ENCODE measurements around the gene RIN3.

RIN3 gene

DNA sequence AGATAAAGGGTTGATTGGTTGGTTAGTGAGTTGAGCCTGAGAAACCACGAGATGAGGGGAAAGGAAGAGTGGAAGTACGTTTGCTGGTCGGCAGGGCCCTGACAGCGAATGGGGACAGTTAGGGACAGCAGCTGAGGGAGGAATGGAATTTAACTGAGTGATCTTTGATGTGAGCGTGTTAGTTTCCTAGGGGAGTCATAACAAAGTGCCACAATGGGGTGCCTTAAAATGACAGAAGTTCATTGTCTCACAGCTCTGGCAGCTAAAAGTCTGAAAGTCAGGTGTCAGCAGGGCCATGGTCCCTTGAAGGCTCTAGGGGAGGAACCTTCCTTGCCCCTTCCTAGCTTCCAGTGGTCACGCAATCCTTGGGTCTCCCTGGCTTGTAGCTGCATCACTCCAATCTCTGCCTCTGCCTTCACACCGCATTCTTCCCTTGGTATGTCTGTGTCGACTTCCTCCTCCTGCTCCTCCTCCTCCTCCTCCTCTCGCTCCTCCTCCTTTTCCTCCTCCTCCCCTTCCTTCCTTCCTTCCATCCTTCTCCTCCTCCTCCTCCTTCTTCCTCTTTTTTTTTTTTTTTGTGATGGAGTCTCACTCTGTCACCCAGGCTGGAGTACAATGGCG is 26.0 kb upstream of the RIN3 start:
- no peaks in the 10 kb centered on the region for H3K9me3 ChIP-seq (ENCODE audit: control insufficient read depth in 1 of 2, low read length in 2 of 2)
- H3K36me3 ChIP-seq (ENCODE audit: control insufficient read depth in 1 of 2, insufficient read depth in 2 of 2, low read length in 2 of 2), result no peaks in the 10 kb centered on the region
- peak overlapping the region; percentile 11 for H3K27ac ChIP-seq (ENCODE audit: low read length)
- H3K4me1 ChIP-seq (ENCODE audit: control insufficient read depth in 1 of 2, insufficient read depth in 2 of 2, low read length in 2 of 2), result peaks cover 0 to under 1% of the 10 kb centered on the region in 2 donors
- H3K27me3 ChIP-seq (ENCODE audit: low read depth, low read length), result no peaks in the 10 kb centered on the region
- H3K4me3 ChIP-seq (ENCODE audit: low read depth in 1 of 2, low read length in 2 of 2), result no peak overlapping the region

DNA sequence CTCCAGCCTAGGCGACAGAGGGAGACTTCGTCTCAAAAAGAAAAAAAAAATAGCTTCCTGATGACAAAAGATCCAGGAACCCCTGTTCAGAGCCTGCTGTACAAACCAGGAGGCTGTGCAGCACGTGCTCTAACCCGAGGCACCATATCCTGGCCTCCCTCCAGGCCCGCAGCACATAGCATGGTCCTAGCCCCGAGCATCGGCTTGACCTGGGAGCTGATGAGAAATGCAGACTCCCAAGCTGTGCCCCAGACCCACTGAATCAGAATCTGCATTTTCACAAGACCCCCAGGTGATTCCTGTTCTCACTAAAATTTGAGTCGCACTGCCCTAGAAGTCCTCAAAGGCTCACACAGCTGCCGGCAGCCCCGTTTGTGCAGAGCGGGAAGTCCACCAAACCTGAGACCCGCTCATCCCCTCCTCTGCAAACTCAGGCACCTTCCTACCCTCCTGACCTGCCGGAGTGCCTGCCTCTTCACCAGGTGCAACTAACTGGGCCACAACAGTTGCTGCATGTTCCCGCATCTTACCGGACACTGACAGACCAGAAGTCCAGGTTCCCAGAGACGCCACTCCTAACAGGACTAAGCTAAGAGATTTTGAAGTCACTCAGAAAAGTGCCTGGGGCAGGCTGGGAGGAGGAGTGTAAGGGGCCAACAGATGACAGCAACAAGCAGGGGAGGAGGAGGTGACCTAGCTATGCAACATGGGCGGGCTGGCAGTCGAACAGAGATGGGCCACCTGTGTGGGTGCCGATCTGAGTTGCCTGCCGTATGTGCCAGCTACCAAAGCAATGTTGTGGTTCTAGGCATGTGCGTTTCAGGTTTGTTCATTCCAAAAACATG is 24.0 kb upstream of the RIN3 start:
- H3K4me1 ChIP-seq (ENCODE audit: control insufficient read depth in 1 of 2, insufficient read depth in 2 of 2, low read length in 2 of 2), result no peaks in the 10 kb centered on the region
- H3K27me3 ChIP-seq (ENCODE audit: low read depth, low read length), result no peaks in the 10 kb centered on the region
- H3K27ac ChIP-seq (ENCODE audit: low read length), result no peak overlapping the region
- H3K36me3 ChIP-seq (ENCODE audit: control insufficient read depth in 1 of 2, insufficient read depth in 2 of 2, low read length in 2 of 2), result no peaks in the 10 kb centered on the region
- no peak overlapping the region for H3K4me3 ChIP-seq (ENCODE audit: low read depth in 1 of 2, low read length in 2 of 2)
- H3K9me3 ChIP-seq (ENCODE audit: control insufficient read depth in 1 of 2, low read length in 2 of 2), result no peaks in the 10 kb centered on the region

DNA sequence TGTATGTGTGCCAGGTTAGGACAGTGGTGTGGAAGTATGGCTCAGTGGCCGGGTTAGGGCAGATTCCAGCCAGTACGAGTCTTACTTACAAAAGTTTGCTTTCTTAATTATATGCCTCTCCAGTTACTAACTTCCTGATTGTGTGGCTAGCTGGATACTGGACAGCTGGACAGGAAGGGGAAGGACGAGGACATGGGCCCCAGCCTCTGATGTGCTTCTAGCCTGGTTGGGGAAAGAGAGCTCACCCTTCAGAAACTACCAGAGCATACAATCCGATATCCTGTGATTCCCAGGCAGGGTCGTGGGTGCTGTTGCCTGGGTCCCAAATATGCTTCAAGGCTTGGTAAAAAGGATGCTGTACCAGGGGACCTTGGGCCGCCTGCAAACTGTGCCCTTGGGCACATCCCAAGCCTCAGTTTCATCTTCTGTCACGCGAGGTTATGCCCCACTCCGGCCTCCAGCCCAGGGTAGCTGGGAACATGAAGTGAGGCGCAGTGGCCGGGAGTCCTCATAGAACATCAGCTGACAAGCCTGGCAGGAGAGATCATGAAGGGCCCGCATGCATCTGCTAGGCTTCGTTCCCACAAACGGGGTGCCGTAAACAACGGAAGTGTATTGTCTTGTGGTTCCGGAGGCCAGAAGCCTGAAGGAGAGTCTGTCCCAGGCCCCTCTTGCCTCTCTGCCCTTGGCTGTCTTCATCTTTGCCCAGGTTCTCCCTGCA is 23.2 kb upstream of the RIN3 start:
- no peaks in the 10 kb centered on the region for H3K9me3 ChIP-seq (ENCODE audit: control insufficient read depth in 1 of 2, low read length in 2 of 2)
- H3K36me3 ChIP-seq (ENCODE audit: control insufficient read depth in 1 of 2, insufficient read depth in 2 of 2, low read length in 2 of 2), result no peaks in the 10 kb centered on the region
- H3K27me3 ChIP-seq (ENCODE audit: low read depth, low read length), result no peaks in the 10 kb centered on the region
- no peak overlapping the region for H3K4me3 ChIP-seq (ENCODE audit: low read depth in 1 of 2, low read length in 2 of 2)
- H3K4me1 ChIP-seq (ENCODE audit: control insufficient read depth in 1 of 2, insufficient read depth in 2 of 2, low read length in 2 of 2), result no peaks in the 10 kb centered on the region
- no peak overlapping the region for H3K27ac ChIP-seq (ENCODE audit: low read length)

DNA sequence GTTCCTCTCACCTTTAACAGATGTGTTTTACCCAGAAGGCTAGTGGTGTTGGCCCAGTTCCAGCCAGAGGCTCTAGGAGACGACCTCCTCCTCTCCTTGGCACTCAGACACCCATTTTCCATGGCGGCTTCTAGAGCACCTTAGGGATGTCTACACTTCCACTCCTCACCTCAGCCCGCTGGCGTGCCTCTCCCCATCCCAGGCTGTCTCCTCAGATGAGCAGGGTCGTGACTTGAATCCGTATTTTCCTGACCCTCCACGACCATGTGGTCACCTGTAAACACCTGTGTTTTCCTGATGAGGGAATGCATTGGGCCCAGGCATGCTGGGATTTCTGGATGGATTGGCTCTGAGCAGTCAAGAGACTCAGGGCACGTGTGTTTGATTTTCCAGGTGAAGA is 21.8 kb upstream of the RIN3 start:
- Histone ChIP-seq H3K9me3 (ENCODE audit: control insufficient read depth in 1 of 2, low read length in 2 of 2) (no peaks in the 10 kb centered on the region), H3K36me3 (ENCODE audit: control insufficient read depth in 1 of 2, insufficient read depth in 2 of 2, low read length in 2 of 2) (no peaks in the 10 kb centered on the region), H3K27ac (ENCODE audit: low read length) (no peak overlapping the region), H3K4me3 (ENCODE audit: low read depth in 1 of 2, low read length in 2 of 2) (no peak overlapping the region), H3K4me1 (ENCODE audit: control insufficient read depth in 1 of 2, insufficient read depth in 2 of 2, low read length in 2 of 2) (no peaks in the 10 kb centered on the region), H3K27me3 (ENCODE audit: low read depth, low read length) (no peaks in the 10 kb centered on the region)

DNA sequence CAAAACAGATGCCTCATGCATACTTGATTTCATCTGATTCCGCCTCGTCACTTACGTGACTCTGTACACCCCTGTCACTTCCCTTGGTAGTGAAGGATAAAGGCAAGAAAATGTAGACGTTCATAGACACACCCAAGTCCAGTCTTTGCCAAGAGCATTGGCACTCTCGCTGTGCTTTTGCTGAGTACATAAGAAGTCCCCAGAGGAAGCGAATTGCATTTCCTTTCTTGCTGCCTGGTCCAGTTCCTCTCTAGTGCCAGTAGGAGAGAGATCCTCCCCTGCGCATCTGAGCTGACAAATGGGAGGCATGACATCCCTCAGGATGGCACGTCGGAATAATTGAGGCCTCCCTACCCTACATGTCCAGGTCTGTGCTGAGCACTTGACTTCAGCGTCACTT is 21.3 kb upstream of the RIN3 start:
- no peak overlapping the region for H3K27ac ChIP-seq (ENCODE audit: low read length)
- no peaks in the 10 kb centered on the region for H3K9me3 ChIP-seq (ENCODE audit: control insufficient read depth in 1 of 2, low read length in 2 of 2)
- H3K4me1 ChIP-seq (ENCODE audit: control insufficient read depth in 1 of 2, insufficient read depth in 2 of 2, low read length in 2 of 2), result no peaks in the 10 kb centered on the region

DNA sequence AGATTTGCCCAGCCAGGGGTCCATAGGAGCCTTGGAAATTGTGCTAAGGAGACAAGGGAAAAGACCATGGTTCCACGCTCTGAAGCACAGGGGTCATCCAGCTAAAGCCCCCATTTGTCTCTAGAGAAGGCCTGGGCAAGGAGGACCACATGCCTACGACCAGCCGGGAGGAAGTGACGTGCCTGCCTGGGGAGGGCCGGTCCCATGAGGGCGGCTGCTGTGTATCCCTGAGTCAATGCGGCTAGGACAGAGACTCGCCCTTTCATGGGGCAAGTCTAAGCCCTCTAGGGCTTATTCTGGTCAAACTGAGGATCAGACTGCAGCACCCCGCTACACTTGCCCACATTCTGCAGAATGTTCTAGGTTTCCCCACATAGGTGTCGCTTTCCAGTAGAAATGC is 20.6 kb upstream of the RIN3 start:
- H3K27me3 ChIP-seq (ENCODE audit: low read depth, low read length), result no peaks in the 10 kb centered on the region
- H3K27ac ChIP-seq (ENCODE audit: low read length), result no peak overlapping the region
- H3K4me1 ChIP-seq (ENCODE audit: control insufficient read depth in 1 of 2, insufficient read depth in 2 of 2, low read length in 2 of 2), result no peaks in the 10 kb centered on the region
- no peak overlapping the region for H3K4me3 ChIP-seq (ENCODE audit: low read depth in 1 of 2, low read length in 2 of 2)
- H3K9me3 ChIP-seq (ENCODE audit: control insufficient read depth in 1 of 2, low read length in 2 of 2), result no peaks in the 10 kb centered on the region
- H3K36me3 ChIP-seq (ENCODE audit: control insufficient read depth in 1 of 2, insufficient read depth in 2 of 2, low read length in 2 of 2), result no peaks in the 10 kb centered on the region

More for the DNA sequence above, 21.3 kb upstream of the RIN3 start:
- Histone ChIP-seq H3K4me3 (ENCODE audit: low read depth in 1 of 2, low read length in 2 of 2) (no peak overlapping the region), H3K36me3 (ENCODE audit: control insufficient read depth in 1 of 2, insufficient read depth in 2 of 2, low read length in 2 of 2) (no peaks in the 10 kb centered on the region), H3K27me3 (ENCODE audit: low read depth, low read length) (no peaks in the 10 kb centered on the region)

DNA sequence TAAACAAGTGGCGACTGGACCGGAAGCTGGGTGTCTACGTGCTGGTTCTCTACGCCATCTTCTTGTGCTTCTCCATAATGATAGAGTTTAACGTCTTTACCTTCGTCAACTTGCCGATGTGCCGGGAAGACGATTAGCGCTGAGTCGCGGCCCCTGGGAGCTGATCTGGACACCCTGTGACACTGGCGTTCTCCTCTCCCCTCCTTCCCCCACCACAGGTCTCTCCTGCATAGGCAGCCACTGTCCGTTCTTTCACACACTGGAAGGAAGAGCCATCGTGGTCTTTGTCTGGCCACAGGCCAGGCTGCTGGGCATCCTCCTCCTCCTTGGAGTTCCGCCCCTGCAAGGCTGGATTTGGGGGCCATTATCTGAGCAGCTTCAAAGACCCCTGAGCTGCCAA is 20.1 kb upstream of the RIN3 start:
- H3K4me1 ChIP-seq (ENCODE audit: control insufficient read depth in 1 of 2, insufficient read depth in 2 of 2, low read length in 2 of 2), result no peaks in the 10 kb centered on the region
- H3K9me3 ChIP-seq (ENCODE audit: control insufficient read depth in 1 of 2, low read length in 2 of 2), result no peaks in the 10 kb centered on the region
- no peak overlapping the region for H3K4me3 ChIP-seq (ENCODE audit: low read depth in 1 of 2, low read length in 2 of 2)
- no peaks in the 10 kb centered on the region for H3K27me3 ChIP-seq (ENCODE audit: low read depth, low read length)
- H3K27ac ChIP-seq (ENCODE audit: low read length), result no peak overlapping the region
- H3K36me3 ChIP-seq (ENCODE audit: control insufficient read depth in 1 of 2, insufficient read depth in 2 of 2, low read length in 2 of 2), result no peaks in the 10 kb centered on the region

DNA sequence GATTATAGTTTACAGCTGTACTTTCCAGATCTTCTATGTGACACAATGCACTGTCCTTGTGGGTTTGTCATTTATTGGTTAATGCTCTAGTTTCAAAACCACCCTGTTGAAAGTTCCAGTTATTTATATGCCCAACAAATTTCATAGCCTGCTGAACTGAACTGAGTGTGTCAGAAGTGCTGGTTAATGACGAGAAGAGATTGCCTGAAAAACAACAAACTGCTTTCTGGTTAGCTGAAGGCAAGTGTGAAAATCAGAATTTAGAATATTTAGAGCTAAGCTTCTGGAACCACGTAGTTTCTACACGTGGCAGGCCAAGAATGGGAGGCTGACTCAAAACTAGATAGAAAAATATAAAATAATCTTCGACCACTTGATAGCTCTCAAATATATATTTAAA is 19.1 kb upstream of the RIN3 start:
- no peaks in the 10 kb centered on the region for H3K27me3 ChIP-seq (ENCODE audit: low read depth, low read length)
- no peaks in the 10 kb centered on the region for H3K36me3 ChIP-seq (ENCODE audit: control insufficient read depth in 1 of 2, insufficient read depth in 2 of 2, low read length in 2 of 2)
- no peaks in the 10 kb centered on the region for H3K9me3 ChIP-seq (ENCODE audit: control insufficient read depth in 1 of 2, low read length in 2 of 2)
- H3K4me3 ChIP-seq (ENCODE audit: low read depth in 1 of 2, low read length in 2 of 2), result no peak overlapping the region
- no peaks in the 10 kb centered on the region for H3K4me1 ChIP-seq (ENCODE audit: control insufficient read depth in 1 of 2, insufficient read depth in 2 of 2, low read length in 2 of 2)
- no peak overlapping the region for H3K27ac ChIP-seq (ENCODE audit: low read length)

DNA sequence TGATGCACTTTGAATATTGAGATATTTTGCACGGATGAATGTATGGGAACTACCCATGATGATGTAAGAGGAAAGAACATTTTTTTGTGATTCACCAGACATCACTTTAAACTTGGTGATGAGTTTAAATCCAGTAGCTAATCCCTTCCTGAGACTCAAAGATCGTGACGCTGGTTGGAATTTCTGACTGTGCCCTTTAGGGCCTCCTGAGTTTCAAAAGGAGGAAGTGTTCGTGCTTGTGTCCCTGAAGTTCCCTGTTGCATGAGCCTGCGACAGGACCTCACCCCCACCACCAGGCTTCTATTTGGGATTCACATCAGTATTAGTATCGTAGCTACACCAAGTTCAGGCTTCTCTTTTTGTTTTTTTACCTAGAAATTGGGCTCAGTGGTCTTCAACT is 18.6 kb upstream of the RIN3 start:
- Histone ChIP-seq H3K4me1 (ENCODE audit: control insufficient read depth in 1 of 2, insufficient read depth in 2 of 2, low read length in 2 of 2) (no peaks in the 10 kb centered on the region), H3K27me3 (ENCODE audit: low read depth, low read length) (no peaks in the 10 kb centered on the region), H3K9me3 (ENCODE audit: control insufficient read depth in 1 of 2, low read length in 2 of 2) (no peaks in the 10 kb centered on the region), H3K36me3 (ENCODE audit: control insufficient read depth in 1 of 2, insufficient read depth in 2 of 2, low read length in 2 of 2) (no peaks in the 10 kb centered on the region), H3K27ac (ENCODE audit: low read length) (no peak overlapping the region), H3K4me3 (ENCODE audit: low read depth in 1 of 2, low read length in 2 of 2) (no peak overlapping the region)

DNA sequence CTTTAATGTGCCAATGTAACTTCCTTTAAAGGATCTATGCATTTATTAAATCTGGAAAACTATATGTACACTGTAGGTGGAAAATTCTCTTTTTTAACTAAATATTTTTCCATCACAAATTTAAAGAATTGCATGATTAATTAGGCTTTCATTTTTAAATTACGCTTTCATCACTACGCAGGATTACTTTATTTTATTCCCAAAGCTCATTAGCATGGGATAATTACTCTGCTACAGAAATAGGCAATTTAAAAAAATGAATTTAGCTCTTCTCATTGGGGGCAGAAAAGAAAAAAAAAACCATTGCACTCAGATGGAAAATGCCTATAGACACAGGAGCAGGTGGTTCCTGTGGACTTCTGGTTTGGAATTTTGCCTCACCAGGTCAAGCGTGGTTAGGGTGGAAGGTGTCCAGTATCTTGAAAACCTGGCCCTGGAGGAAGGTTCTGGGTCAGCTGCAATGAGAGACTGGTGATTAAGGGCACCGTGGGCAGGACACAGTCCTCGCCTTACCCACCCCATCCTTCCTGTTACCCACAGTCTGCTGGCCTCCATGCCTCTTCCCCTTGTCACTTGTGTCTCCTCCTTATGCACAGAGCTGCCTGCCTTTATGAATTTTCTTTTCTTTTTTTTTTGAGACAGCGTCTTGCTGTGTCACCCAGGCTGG is 17.3 kb upstream of the RIN3 start:
- H3K4me1 ChIP-seq (ENCODE audit: control insufficient read depth in 1 of 2, insufficient read depth in 2 of 2, low read length in 2 of 2), result no peaks in the 10 kb centered on the region
- no peaks in the 10 kb centered on the region for H3K36me3 ChIP-seq (ENCODE audit: control insufficient read depth in 1 of 2, insufficient read depth in 2 of 2, low read length in 2 of 2)
- H3K27me3 ChIP-seq (ENCODE audit: low read depth, low read length), result no peaks in the 10 kb centered on the region
- no peak overlapping the region for H3K4me3 ChIP-seq (ENCODE audit: low read depth in 1 of 2, low read length in 2 of 2)
- H3K27ac ChIP-seq (ENCODE audit: low read length), result no peak overlapping the region
- no peaks in the 10 kb centered on the region for H3K9me3 ChIP-seq (ENCODE audit: control insufficient read depth in 1 of 2, low read length in 2 of 2)

DNA sequence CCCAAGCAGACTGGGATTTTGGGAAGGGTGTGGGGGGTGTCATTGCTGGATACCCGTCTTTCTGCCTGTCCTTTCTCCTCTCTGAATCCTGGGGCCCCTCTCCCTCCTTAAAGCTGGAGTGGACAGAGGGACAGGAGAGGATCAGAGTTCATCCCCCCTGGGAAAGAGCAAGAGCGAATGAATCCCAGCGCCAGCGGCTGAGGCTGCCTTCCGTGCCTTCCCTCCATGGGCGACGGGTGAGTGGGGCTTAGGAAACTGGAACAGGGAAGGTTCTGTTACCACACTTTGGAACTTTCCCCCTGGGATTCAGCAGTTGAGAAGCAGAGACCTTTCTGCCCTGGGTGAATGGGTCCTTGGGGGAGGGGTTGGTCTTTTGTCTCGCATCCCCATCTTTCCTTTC is 16.2 kb upstream of the RIN3 start:
- H3K27ac ChIP-seq (ENCODE audit: low read length), result no peak overlapping the region
- no peaks in the 10 kb centered on the region for H3K36me3 ChIP-seq (ENCODE audit: control insufficient read depth in 1 of 2, insufficient read depth in 2 of 2, low read length in 2 of 2)
- H3K4me3 ChIP-seq (ENCODE audit: low read depth in 1 of 2, low read length in 2 of 2), result no peak overlapping the region
- no peaks in the 10 kb centered on the region for H3K9me3 ChIP-seq (ENCODE audit: control insufficient read depth in 1 of 2, low read length in 2 of 2)
- H3K27me3 ChIP-seq (ENCODE audit: low read depth, low read length), result no peaks in the 10 kb centered on the region
- no peaks in the 10 kb centered on the region for H3K4me1 ChIP-seq (ENCODE audit: control insufficient read depth in 1 of 2, insufficient read depth in 2 of 2, low read length in 2 of 2)

All from muscle layer of duodenum (tissue), 2 donors.